COLO668 (cell line): ENCODE results near the gene PSKH1.
"Not testable (repeated sequence)": the region's sequence is repeated elsewhere in the genome, so short reads cannot be mapped to it uniquely, and the experiment has no call there.

ENCODE experiments used
- DNase-seq: peaks from one replicate; lab custom pipeline; 2025; ENCODE audit not compliant: unreplicated experiment; lab: John Stamatoyannopoulos, UW

PSKH1 gene

DNA sequence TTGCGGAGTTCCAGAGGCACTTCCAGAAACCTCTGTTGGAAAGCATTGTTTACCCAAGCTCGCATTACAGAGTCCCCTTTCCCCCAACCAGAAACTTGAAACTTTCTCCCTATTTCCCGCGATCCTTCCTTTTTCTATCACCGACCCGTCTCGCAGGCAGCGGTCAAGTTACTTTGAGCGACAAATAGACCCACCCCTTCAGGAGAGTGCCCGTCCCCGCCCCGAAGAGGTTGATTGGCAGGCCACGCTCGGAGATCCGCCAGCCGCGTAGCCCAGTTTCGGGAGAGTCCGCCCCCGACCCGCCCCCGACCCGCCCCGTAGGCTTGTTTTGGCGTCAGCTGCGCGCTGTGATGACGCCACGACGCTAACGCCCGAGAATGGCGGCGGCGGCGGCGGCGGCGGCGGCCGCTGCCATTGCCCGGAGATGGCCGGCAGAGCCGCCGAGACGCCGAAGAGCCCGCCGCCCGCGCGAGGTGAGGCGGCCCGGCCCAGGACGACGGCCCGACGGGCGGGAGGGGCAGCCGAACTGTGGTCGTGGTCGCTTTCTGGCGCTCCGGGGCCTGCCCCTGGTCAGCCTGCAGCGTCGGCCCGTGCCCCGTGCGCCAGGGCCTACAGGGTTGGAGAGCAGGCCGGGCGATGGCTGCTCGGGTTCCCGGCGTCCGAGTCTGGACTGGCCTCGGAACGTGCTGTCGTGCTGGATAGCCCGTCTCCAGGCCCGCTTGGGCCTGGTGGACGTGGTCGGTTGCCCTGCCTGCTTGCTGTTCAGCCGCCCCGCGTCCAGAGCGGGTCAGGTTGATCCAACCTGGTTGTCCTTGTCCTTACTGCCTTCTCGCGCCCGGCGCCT, at the start of gene PSKH1:
TSS of gene PSKH1 (plus strand) at position 356 of the 844 bp plus-strand sequence. CDS start 15,496 bp downstream, outside the sequence.
- DNase-seq: peak; percentile 96

- DNase-seq: peak; percentile 39
Observed at GRCh38 chr16:67843343-67843765, 49.7 kb upstream of the PSKH1 start.

DNA sequence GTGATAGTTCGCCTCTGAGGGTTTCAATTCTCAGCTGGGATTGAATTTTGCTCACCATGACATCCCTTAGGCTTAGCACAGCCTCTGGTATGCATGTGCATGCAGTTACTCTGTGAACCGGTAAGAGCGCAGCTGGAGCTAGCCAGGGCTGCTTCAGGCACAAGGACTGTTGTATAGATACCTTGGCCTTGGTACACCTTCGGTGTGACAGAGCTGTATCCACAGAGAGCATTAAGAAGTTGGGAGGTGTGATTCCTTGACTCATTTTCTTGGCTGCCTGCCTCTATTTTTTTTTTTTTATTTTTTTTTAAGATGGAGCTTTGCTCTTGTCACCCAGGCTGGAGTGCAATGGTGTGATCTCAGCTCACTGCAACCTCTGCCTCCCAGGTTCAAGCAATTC, 48.6 kb upstream of the PSKH1 start:
- DNase-seq: peak; percentile 32

DNA sequence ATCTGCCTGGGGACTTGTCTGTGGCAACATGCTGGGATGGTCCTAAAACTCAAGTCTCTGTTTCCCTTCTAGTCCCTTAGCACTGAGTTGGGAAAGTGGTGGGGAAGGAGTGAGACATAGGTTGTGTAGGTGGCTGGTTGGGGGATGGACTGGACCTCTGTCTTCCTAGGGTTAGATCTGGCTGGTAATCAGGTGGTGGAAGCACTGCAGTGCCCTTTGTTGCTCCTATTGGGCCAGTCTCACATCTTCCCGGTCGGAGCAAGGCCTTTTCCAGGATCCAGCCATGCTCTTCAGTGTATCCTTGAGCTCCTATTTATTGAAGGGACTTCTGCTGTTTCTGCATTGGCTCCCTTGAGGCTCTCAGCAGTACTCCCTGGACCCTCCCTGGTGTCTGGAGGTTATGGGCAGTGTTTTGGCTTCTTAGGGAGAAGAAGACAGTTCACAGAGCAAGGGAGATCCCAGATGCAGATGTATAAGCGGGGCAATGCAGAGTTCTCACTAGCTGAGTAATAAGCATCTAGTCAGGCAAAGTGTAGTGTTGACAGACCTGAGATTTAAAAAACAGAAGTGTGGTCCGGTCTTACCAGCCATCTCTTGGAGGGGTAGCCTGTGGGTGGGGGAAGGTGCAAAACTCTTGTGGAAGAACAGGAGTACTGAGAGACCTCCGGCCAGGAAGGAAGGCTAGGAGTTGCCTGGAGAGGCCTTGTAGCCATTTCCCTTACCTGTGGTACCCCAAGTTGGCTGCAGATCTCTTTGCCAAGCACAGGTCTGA, 47.6 kb upstream of the PSKH1 start:
- no peak for DNase-seq

- no peak for DNase-seq
Observed at GRCh38 chr16:67846063-67846319, 47.1 kb upstream of the PSKH1 start.

- peak; percentile 96 for DNase-seq
Observed at GRCh38 chr16:67846320-67847063, 46.6 kb upstream of the PSKH1 start, which contains the start of gene NUTF2. TSS of gene NUTF2 (plus strand) at chr16:67846933. CDS start at chr16:67865131, 18,198 bp downstream.

GRCh38 chr16:67847064-67847861, 45.8 kb upstream of the PSKH1 start, which contains the start of gene CENPT:
TSS of gene CENPT (minus strand) at chr16:67847693. CDS start at chr16:67833859, 13,834 bp downstream.
- peak; percentile 85 for DNase-seq

DNA sequence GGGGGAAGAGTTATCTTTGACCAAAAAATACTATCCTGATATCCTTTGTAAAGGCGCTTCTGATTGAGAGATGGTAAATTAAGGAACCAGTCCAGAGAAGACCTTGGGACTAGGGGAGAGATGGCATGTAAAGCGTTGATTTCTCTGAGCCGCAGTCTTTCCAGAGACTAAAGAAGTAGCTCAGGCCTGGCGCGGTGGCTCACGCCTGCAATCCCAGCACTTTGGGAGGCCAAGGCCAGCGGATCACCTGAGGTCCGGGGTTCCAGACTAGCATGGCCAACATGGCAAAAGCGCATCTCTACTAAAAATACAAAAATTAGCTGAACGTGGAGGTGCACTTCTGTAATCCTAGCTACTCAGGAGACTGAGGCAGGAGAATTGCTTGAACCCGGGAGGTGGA, 44.9 kb upstream of the PSKH1 start:
- no peak for DNase-seq

DNA sequence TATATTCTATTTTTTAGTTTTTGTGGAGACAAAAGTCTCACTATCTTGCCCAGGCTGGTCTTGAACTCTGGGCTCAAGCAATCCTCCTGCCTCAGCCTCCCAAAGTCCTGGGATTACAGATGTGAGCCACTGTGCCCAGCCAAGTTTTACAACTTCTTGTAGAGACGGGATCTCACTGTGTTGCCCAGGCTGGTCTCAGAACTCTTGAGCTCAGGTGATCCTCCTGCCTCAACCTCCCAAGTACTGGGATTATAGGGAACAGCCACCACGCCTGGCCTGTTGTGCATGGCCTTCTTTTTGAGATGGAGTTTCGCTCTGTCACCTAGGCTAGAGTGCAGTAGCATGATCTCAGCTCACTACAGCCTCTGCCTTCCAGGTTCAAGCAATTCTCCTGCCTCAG, 39.4 kb upstream of the PSKH1 start:
- no peak for DNase-seq

GRCh38 chr16:67855789-67856188, 37.3 kb upstream of the PSKH1 start:
- DNase-seq: no peak

- DNase-seq: no peak
Observed at GRCh38 chr16:67856927-67857546, 36.0 kb upstream of the PSKH1 start.

- DNase-seq: peak; percentile 88
Observed at GRCh38 chr16:67857547-67858233, 35.4 kb upstream of the PSKH1 start.

DNA sequence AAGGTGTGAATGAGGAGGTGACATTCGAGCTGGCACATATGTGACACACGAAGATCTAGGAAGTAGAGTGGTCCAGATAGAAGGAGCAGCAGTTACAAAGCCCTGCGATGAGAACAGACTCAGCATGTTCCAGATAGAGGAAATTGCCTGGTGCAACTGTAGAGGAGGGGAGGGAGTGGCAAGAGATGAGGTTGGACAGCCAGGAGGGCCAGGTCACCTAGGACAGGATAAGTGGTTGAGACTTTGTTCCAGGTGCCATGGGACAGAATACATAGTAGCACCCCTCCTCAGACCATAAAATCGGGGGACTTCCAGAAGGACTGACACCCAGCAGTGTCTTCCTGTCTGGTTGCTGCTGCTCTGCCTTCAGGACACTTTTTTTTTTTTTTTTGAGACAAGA, 34.6 kb upstream of the PSKH1 start:
- no peak for DNase-seq

DNA sequence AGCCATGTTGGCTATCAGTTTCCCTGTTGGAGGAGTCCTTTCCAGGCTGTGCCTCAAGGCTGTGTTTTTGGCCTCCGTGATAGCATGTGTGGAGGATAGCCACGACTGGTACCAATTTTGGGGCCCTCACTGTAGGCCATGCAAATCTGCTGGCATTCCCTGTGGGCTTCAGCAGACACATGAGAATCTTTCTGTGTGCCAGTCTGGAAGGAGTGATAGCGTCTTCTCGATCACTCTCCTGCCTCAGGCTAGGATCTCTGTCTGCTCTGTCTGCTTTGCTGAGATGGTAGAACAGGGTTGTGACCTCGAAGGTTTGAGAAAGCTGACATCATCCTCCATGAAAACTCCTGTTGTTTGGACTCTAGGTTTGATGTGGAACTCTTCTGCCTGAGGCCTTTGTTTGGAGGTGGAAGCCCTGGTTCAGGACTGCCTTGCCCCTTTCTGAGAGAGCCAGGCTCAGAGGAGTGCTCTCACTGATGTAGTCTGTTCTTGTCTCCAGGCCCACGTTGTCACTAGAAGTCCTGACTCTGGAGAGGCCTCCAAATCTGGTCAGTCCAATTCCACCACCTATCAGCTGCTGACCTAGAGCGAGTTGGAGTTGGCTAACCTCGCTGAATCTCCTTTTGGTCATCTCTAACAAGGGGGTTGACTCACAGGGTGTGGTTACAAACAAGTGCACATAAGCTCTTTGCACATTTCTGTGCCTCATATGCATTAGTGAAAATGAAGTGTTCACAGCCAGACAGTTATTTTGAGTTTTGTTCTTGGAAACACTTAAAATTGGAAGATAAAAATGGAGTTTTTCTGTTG, 32.3 kb upstream of the PSKH1 start:
- no peak for DNase-seq

- no peak for DNase-seq
Observed at GRCh38 chr16:67861877-67862276, 31.2 kb upstream of the PSKH1 start.

DNA sequence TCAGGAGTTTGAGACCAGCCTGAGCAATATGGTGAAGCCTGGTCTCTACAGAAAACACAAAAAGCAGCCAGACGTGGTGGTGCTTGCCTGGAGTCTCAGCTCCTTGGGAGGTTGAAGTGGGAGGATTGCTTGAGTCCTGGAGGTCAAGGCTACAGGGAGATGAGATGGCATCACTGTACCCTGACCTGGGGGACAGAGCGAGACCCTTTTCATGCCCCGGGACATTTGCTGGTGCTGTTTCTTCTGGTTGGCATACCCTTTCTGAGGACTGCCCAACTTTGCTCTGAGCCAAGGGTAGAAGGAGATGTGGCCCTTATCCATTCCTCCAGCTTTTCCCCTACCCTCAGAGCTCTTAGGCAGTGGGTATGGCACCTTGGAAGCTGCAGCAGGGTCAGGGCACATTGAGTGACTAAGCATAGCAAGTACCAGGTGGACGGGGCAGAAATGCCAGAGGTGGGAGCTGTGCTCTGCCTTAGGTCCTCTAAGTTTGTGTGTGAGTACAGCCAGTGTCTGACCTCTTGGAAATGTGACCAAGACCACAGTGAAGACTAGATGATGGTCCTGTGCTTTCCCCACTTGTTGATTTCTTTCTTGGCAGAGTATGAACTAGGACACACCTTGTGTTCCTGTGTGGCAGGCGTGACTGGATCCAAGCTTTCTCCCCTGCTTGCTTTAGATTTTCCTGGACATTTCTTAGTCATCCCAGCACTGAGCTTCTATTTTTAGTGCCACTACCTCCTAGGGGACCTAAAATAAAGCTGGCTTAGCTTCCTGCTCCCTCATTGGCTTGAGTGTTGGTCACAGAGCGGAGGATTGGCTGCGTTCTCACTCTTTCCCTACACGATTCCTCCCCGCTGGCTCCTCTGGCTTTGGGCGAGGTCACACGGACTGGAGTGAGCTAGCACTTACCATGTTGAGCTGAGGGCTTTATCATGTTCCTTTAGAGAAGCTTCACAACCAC, 30.2 kb upstream of the PSKH1 start:
- no peak for DNase-seq

DNA sequence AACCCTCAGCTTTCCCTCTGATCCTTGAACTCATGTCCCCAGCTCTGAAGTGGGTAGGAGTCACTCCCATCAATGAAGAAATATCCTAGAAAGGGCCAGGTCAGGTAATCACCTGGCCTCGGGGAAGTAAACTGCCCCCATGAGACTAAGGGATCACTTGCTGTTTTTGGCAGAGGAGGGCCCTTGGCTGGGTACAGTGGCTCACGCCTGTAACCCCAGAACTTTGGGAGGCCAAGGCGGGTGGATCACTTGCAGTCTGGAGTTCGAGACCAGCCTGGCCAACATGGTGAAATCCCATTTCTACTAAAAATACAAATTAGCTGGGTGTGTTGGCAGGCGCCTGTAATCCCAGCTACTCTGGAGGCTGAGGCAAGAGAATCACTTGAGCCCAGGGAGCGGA, 29.0 kb upstream of the PSKH1 start:
- not testable (repeated sequence) for DNase-seq

DNA sequence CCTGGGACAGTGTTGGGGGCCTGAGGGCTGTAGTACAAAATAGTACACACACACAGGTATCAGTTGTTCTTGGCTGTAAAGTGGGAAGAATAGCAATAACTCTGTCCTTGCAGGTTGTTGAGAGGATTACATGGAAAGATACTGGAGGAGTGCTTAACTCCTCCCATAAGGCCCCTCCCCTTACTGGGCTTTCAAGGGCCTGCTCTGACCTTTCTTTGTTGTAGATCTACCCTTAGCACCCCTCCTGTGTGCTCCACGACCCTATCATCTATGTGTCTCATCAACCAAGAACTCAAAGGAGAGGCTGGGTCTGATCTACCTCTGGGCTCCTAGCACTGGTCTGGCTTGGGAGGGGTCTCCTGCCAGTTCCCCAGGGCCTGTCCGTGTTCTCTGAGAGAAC, 28.5 kb upstream of the PSKH1 start:
- no peak for DNase-seq
